GM21447 (cell line): ENCODE results near the gene PPP2R3B.
"Not testable (repeated sequence)": the region's sequence is repeated elsewhere in the genome, so short reads cannot be mapped to it uniquely, and the experiment has no call there.

Experiments
- ATAC-seq: cut with Tn5 transposase; IDR thresholded peaks from one replicate; pipeline ENCODE4 v1.9.1; 2021; ENCODE audit not compliant: unreplicated experiment

The PPP2R3B gene

DNA sequence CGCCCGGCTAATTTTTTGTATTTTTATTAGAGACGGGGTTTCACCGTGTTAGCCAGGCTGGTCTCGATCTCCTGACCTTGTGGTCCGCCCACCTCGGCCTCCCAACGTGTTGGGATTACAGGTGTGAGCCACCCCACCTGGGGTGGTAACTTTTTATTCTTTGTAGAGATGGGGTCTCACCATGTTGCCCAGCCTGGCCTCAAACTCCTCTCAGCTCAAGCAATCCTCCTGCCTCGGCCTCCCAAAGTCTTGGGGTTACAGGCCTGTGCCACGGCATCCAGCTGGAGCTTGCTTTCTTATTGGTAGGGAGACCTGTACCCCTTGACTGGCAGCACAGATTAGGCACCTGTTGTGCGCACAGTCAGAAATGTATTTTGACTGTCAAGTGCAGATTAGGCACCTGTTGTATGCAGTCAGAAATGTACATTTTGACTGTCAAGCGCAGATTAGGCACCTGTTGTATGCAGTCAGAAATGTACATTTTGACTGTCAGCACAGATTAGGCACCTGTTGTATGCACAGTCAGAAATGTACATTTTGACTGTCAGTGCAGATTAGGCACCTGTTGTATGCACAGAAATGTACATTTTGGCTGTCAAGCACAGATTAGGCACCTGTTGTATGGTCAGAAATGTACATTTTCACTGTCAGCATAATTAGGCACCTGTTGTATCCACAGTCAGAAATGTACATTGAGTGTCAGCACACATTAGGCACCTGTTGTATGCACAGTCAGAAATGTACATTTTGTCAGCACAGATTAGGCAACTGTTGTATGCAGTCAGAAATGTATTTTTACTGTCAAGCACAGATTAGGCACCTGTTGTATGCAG is 80.7 kb downstream of the PPP2R3B start:
- not testable (repeated sequence) for ATAC-seq

DNA sequence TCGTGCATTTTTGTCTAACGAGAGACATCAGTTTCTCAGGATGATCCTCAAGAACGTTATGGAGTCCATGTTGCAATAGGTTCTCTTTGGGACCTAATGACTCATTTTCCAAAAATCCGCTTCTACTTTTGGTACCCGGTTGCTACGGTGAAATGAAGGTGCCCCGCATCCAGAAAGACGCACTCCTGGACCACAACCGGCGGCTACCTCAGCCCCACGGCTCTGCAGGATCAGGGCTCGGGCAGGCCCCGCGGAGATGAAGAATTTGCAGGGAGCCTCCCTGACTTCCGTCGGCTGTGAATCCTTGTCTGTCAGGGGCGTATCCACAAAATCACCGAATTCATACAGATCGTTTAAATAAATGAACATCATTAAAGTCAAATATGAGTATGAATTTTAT is 83.7 kb downstream of the PPP2R3B start:
- no peak for ATAC-seq

DNA sequence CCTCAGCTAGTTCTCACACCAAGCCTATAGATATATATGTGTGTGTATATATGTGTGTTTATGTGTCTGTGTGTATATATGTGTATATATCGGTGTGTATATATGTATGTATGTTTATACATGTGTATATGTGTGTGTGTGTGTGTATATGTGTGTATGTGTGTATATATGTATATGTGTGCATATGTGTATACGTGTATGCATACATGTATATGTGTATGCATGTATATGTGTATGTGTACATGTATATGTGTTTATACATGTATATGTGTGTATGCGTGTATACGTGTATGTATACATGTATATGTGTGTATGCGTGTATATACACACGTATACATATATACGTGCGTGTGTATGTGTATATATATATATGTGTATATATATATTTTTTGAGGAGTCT is 86.4 kb downstream of the PPP2R3B start:
- no peak for ATAC-seq

DNA sequence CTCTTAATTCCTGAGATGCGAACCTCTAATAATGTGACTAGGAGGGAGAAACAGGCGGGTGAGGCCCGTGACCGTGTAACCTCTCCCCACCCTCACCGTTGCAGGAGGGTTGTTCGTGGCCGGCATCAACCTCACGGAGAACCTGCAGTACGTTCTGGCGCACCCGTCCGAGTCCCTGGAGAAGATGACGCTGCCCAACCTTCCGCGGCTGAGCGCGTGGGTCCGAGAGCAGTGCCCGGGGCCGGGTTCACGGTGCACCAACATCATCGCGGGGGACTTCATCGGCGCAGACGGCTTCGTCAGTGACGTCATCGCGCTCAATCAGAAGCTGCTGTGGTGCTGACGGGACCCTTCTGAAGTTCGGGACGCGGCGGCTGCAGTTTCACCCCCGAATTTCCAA is 87.7 kb downstream of the PPP2R3B start:
- no peak for ATAC-seq

DNA sequence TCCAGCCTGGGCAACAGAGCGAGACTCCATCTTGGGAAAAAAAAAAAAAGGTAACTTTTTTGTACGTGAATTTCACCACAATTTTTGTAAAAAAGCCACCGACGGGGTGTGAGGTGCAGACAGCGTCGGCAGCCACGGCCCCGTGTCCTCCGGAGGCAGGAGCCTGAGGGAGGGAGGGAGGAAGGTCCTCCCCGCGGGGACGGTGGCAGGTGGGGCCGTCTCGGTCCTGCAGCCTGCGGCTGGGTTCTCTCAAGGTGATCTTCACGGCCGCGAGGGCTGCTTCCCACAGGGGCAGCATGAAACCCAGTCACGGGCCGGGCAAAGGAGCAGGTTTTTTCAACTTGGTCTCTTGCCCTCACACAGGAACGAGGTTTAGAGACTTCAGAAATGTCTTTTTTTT is 91.6 kb downstream of the PPP2R3B start:
- no peak for ATAC-seq

DNA sequence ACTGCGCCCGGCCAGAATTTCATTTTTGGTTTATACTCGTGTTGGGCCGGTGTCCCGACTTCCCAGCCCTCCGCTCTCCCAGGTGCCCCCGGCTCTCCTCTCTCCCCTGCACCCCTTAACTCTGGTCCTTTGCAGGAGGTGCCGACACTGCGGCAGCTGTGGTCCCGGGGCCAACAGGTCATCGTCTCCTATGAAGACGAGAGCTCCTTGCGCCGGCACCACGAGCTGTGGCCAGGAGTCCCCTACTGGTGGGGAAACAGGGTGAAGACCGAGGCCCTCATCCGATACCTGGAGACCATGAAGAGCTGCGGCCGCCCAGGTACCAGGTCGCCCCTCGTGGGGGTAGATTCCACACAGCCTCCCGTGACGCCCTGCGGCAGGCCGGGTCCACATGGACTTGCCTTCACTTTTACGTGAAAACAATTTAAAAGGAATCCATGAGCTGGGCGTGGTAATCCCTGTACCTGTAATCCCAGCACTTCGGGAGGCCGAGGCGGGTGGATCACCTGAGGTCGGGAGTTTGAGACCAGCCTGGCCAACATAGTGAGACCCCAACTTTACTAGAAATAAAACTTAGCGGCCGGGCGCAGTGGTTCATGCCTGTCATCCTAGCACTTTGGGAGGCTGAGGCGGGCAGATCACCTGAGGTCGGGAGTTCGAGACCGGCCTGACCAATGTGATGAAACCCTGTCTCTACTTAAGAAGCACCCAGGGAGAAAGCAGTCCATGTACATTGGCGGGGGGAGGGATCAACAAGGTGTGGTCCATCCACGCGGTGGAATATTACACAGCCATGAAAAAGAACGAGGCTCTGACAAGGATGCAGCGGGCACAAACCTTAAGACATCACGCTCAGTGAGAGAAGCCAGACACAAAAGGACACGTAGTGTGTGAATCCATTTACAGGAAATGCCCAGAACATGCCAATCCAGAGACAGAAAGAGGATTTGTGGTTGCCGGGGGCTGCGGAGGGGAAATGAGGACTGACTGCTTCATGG is 93.5 kb downstream of the PPP2R3B start:
- no peak for ATAC-seq

DNA sequence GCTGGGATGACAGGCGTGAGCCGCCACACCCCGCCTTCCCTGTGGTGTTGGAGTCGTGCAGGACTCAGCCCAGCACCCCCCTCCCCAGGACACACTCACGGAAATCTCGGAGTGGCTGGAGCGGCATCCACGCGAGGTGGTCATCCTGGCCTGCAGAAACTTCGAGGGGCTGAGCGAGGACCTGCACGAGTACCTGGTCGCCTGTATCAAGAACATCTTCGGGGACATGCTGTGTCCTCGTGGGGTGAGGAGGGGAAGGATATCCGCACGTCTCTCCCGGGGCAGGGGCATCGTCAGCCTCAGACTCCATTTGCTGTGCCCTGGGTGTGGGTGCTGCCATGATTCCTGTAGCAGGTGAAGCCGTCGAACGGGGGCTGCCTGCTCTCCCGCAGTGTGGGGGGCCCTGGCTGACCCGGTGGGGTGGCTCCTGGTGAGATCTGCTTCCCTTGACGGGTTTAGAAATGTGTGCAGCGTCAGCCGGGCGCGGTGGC is 95.3 kb downstream of the PPP2R3B start:
- ATAC-seq: no peak

DNA sequence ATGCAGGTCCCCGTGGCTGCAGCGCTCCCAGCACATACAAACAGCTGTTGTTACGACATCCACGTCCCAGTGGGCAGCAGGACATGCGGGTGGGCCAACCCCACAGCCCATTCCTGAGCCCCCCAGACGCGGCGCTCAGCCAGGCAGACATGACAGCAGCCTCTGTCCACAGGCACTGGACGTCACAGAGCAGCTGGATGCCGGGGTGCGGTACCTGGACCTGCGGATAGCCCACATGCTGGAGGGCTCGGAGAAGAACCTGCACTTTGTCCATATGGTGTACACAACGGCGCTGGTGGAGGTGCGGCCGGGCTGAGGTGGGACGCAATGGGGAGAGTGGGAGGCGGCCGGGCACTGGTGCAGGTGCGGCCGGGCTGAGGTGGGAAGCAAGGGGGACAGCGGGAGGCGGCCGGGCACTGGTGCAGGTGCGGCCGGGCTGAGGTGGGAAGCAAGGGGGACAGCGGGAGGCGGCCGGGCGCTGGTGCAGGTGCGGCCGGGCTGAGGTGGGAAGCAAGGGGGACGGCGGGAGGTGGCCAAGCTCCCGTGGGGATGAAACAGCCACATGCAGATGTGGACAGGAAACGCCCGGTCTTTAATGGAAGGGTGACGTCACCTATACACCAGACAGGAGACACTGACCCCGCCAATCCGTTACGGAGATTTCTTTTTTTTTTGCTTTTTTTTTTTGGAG is 96.1 kb downstream of the PPP2R3B start:
- no peak for ATAC-seq

DNA sequence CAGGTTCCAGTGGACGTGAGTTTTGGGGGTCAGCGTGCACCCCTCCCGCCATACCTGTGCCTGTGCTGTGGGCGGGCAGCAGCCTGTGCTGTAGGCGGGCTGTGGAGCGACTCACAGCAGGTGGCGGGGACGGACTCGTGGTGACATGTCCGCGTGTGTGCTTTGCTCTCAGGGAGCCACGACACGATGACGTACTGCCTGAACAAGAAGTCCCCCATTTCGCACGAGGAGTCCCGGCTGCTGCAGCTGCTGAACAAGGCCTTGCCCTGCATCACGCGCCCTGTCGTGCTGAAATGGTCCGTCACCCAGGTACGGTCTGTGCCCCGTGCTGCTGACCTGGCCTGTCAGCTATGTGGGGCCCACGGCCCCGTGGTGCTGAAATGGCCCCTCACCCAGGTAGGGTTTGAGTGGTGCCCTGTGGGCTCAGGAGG is 98.1 kb downstream of the PPP2R3B start:
- ATAC-seq: no peak

DNA sequence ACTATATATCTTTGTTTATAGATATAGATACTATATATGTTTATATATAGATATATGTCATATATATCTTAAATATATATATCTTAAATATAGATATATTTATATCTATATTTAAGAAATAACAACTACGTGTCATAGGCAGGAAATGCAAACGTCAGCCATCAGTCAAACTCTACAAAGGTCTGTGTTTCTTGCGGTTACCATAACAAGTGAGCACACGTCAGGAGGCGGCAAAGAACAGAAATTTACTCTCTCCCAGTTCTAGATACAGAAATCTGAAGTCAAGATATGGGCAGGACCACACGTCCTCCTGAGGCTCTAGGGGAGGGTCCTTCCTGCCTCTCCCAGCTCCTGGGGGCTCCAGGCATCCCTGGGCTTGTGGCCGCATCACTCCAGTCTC is 99.0 kb downstream of the PPP2R3B start:
- no peak for ATAC-seq

DNA sequence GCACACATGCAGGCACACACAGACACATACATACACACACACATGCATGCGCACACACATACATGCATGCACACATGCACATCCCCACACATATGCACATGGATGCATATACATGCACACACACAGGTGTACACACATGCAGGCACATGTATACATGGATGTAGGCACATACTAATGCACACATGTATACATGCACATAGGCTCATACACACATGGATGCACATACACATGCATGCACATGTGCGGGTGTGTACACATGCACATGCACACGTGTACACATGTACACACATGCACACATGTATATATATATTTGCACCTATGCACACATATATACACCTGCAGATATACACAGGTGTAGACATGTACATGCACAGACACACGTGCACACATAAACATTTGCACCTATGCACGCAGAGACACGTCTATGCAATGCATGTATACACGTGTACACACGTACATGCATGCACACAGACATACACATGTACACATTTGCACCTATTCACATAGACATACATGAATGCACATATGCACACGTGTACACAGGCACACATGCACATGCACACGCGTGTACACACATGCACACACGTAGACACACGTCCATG is 101.5 kb downstream of the PPP2R3B start:
- ATAC-seq: no peak
